GM12872 (cell line): ENCODE measurements around the gene LRRC74B.

ENCODE experiments used
- CTCF ChIP-seq: IDR thresholded peaks from 3 replicates; pipeline ENCODE4 v1.5.1; 2011; ENCODE audit warnings: low read depth, mild to moderate bottlenecking, low read length, moderate library complexity; ENCODE audit not compliant: insufficient read depth

Gene LRRC74B

GRCh38 chr22:20999350-21000206, 46.2 kb upstream of the LRRC74B start:
- no peak for TF ChIP-seq CTCF

GRCh38 chr22:21000207-21000986, 45.3 kb upstream of the LRRC74B start:
- TF ChIP-seq CTCF, result no peak

- TF ChIP-seq CTCF, result no peak
These were observed 44.7 kb upstream of the LRRC74B start for GRCh38 chr22:21000987-21001600.

- no peak for TF ChIP-seq CTCF
These were observed 44.0 kb upstream of the LRRC74B start, which contains the start of gene THAP7 for GRCh38 chr22:21001601-21002325. Gene THAP7, minus strand, starts transcription at chr22:21002118. Its CDS starts 207 bp downstream, at chr22:21001911.

- no peak for TF ChIP-seq CTCF
These were observed 42.0 kb upstream of the LRRC74B start for GRCh38 chr22:21003782-21004181.

- TF ChIP-seq CTCF, result no peak
These were observed 35.9 kb upstream of the LRRC74B start for GRCh38 chr22:21009638-21010425.
